Measurements from ENCODE around the gene WDR45. TPM values are rescaled to one million over a fixed set of nuclear protein-coding genes. Genes with fewer than 3 reads are reported as not detected.

The WDR45 gene
- total and polyA plus RNA-seq, 2 of the 4 experiments (the other 2 are of a cell fraction): 40.7 to 67.4 TPM

- Histone ChIP-seq H3K79me1 (ENCODE audit: low read depth in 1 of 2, low read length in 2 of 2) (no peaks in the 10 kb centered on the region), H2BK15ac (ENCODE audit: low read depth, low read length) (no peak overlapping the region), H3K14ac (replicated peaks; ENCODE audit: low read depth, low read length) (no peak overlapping the region), H3K18ac (ENCODE audit: low read depth, low read length) (no peak overlapping the region), H2AFZ (replicated peaks; ENCODE audit: low read length, poor library complexity) (no peak overlapping the region), H3K27me3 (ENCODE audit: control insufficient read depth, insufficient read depth, low read length) (no peaks in the 10 kb centered on the region), H2AK5ac (ENCODE audit: low read depth, low read length) (no peak overlapping the region), H2BK120ac (ENCODE audit: low read depth, low read length) (no peak overlapping the region), H3K4me3 (ENCODE audit: insufficient read depth, low read depth, low read length) (no peak overlapping the region), H2BK20ac (ENCODE audit: low read depth, low read length) (no peak overlapping the region), H3K4me1 (ENCODE audit: control insufficient read depth, insufficient read depth, low read length) (no peaks in the 10 kb centered on the region), H4K91ac (ENCODE audit: insufficient read depth, low read depth, low read length) (no peak overlapping the region), H3K4ac (ENCODE audit: low read depth, low read length) (no peak overlapping the region), H2AK9ac (replicated peaks; ENCODE audit: low read depth, low read length, poor library complexity) (no peak overlapping the region), H4K20me1 (ENCODE audit: insufficient read depth, low read length) (no peaks in the 10 kb centered on the region), H3K56ac (ENCODE audit: extremely low read depth, insufficient read depth, low read length) (no peak overlapping the region), H3K36me3 (ENCODE audit: control insufficient read depth, insufficient read depth, low read length) (peaks cover 9% of the 10 kb centered on the region; the same call in 1 of the 2 replicates), H3K4me2 (ENCODE audit: low read depth, low read length) (no peak overlapping the region), H3K9me3 (ENCODE audit: control insufficient read depth, insufficient read depth, low read length) (no peaks in the 10 kb centered on the region), H4K5ac (ENCODE audit: low read depth, low read length) (no peak overlapping the region), H3K23ac (ENCODE audit: low read depth, low read length) (no peak overlapping the region), H2BK5ac (ENCODE audit: low read depth, low read length, poor library complexity, severe bottlenecking) (no peak overlapping the region), H3K9ac (ENCODE audit: low read depth, low read length) (no peak overlapping the region), H3K9me1 (ENCODE audit: insufficient read depth, low read length) (no peaks in the 10 kb centered on the region), H3K27ac (ENCODE audit: insufficient read depth, low read length) (no peak overlapping the region), H4K8ac (ENCODE audit: low read depth in 2 of 2, low read length in 2 of 2) (no peak overlapping the region)
- ATAC-seq (ENCODE audit: low read depth) (no peak), DNase-seq (no peak)
- CTCF ChIA-PET: interaction anchor here (1.0 kb wide), 1 partner anchor 30 kb away, joined by 3 read pairs; no protein-coding TSS in a partner anchor
- no TSS peak for BruUV-seq (replicated peaks)
- in situ Hi-C loops (cut with MboI; ENCODE audit: low sequenced_read_pairs): no loop called here
- dilution Hi-C loops (cut with HindIII; ENCODE audit: low sequenced_read_pairs, unreplicated experiment): no loop called here
- WGBS, 2 experiments (ENCODE audit: extremely low coverage in 2 of 2, insufficient read length in 1 of 2): no CpG with 5 or more reads among the region's 3 CpGs
- no peak for TF ChIP-seq BHLHE40 (IDR thresholded peaks at IDR 0.05; ENCODE audit: low read depth, low read length)
- no peak for TF ChIP-seq RFX5 (IDR thresholded peaks at IDR 0.05; ENCODE audit: low read depth, low read length)
- no peak for TF ChIP-seq MAZ (IDR thresholded peaks at IDR 0.05; ENCODE audit: borderline replicate concordance, low read depth, low read length)
- no peak for TF ChIP-seq FOS (IDR thresholded peaks at IDR 0.05; ENCODE audit: low read depth, low read length)
- TF ChIP-seq USF2 (IDR thresholded peaks at IDR 0.05; ENCODE audit: low read depth, low read length): no peak
- no peak for TF ChIP-seq MXI1 (IDR thresholded peaks at IDR 0.05; ENCODE audit: borderline replicate concordance, low read depth, low read length)
- TF ChIP-seq, protein P1, sequence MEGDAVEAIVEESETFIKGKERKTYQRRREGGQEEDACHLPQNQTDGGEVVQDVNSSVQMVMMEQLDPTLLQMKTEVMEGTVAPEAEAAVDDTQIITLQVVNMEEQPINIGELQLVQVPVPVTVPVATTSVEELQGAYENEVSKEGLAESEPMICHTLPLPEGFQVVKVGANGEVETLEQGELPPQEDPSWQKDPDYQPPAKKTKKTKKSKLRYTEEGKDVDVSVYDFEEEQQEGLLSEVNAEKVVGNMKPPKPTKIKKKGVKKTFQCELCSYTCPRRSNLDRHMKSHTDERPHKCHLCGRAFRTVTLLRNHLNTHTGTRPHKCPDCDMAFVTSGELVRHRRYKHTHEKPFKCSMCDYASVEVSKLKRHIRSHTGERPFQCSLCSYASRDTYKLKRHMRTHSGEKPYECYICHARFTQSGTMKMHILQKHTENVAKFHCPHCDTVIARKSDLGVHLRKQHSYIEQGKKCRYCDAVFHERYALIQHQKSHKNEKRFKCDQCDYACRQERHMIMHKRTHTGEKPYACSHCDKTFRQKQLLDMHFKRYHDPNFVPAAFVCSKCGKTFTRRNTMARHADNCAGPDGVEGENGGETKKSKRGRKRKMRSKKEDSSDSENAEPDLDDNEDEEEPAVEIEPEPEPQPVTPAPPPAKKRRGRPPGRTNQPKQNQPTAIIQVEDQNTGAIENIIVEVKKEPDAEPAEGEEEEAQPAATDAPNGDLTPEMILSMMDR (conservative IDR thresholded peaks at IDR 0.05; ENCODE audit: low read depth, low read length): no peak
- no peak for TF ChIP-seq CHD1 (IDR thresholded peaks at IDR 0.05; ENCODE audit: low read depth, low read length)
- no peak for TF ChIP-seq MAFK (IDR thresholded peaks at IDR 0.05; ENCODE audit: low read depth, low read length)
- no peak for TF ChIP-seq SMC3 (IDR thresholded peaks at IDR 0.05; ENCODE audit: low read depth, low read length)
- TF ChIP-seq CEBPB (IDR thresholded peaks at IDR 0.05; ENCODE audit: low read depth, low read length): no peak
- intact Hi-C loops (cut with micrococcal nuclease): no loop called here
- POLR2A ChIA-PET (ENCODE audit: unreplicated experiment): no interaction called here
These were observed 32.1 kb upstream of the WDR45 start for GRCh38 chrX:49111791-49112190.

Data from IMR-90 (cell line).